ENCODE measurements around the gene MDC1.

- TF ChIP-seq EZH2 (IDR thresholded peaks at IDR 0.05; ENCODE audit: low read length) (no peak), CTCF (optimal IDR thresholded peaks at IDR 0.05 in 1 of 3, IDR thresholded peaks at IDR 0.05 in 1 of 3, conservative IDR thresholded peaks at IDR 0.05 in 1 of 3; ENCODE audit: extremely low read depth in 1 of 3, insufficient read depth in 2 of 3, low read length in 3 of 3) (peak; percentile 85 to 99 (median 93))
Observed at GRCh38 chr6:30730601-30731435, 13.7 kb upstream of the MDC1 start.

All from keratinocyte (primary cell).